GM19468 (cell line): ENCODE measurements around the gene COG3.

ENCODE experiments used
- ATAC-seq: cut with Tn5 transposase; IDR thresholded peaks from one replicate; pipeline ENCODE4 v1.9.1; 2021; ENCODE audit warnings: mild to moderate bottlenecking, moderate library complexity, moderate number of reproducible peaks; ENCODE audit not compliant: unreplicated experiment; ENCODE audit errors: extremely low read depth

Gene COG3

DNA sequence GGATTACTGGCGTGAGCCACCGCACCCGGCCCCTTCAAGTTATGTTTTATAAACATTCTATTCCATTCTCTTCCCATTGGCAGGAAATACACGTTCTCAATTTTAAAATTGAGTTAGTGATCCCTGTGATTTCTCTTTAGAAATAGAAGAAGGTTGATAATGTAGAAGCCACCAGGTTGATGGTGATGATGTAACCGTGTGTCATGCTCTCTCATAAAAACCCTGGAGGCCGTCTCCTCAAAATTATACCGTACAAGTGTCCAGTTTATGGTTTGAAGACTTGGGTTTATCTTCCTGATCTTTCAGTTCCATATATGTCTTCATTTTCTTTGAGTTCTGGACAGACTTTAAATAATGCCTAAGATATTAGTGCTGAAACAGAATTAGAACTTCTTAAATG, 32.2 kb downstream of the COG3 start:
- ATAC-seq: no peak

DNA sequence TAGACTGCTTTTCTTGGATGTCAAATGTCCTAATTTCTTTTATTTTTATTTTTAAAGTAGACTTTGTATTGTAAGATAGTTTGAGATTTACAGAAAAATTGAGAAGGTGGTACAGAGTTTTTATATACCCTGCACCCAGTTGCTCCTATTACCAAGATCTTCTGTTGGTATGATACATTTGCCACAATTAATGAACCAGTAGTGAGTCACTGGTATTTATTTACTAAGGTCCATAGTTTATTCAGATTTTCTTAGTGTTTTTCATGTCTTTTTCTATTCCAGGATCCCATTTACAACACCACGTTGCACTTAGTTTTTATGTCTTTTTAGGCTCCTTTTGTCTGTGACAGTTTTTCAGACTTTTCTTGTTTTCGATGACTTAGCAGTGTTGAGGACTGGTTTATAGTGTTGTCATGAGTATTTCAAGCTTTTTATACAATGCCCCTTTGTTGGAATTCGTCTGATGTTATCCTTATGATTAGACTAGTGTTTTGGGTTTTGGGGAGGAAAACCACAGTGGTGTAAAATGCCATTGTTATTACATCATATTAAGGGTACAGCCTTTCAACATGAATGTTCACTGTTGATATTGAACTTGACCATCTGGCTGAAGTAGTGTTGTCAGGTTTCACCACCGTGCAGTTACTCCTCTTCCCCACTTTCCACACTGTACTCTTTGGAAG, 35.9 kb downstream of the COG3 start:
- no peak for ATAC-seq

DNA sequence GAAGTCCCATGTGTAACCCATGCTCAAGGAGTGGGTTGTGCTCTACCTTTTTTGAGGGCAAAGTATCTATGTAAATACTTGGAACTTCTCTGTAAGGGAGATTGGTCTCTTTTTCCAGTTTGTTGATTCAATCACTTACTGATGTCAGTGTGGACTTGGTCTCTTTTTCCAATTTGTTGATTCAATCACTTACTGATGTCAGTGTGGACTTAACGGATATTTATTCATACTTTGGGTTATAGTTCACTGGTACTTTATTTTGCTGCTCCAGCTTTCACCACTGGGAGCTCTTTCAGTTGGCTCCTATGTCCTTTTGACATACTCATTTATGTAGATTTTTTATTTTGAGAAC, 36.4 kb downstream of the COG3 start:
- no peak for ATAC-seq

DNA sequence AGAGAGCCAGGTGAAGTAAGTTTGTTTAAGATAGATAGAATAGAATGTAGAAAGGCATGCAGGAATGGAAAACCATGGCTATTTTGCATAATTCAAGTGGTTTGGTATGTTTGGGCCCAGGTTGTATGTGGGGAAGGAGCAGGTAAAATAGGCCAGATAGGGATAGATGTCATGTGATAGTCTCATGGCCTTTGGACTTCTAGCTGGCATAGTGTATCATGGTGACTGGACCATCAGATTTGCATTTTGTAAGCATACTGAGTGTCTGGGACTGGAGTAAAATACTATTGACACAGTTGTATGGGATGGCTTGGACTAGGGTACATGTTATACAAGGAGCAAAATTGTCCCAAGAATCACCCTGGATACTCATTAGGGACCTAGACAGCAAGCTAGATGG, 38.9 kb downstream of the COG3 start:
- no peak for ATAC-seq

GRCh38 chr13:45506811-45507210, 42.1 kb downstream of the COG3 start:
- ATAC-seq: no peak

DNA sequence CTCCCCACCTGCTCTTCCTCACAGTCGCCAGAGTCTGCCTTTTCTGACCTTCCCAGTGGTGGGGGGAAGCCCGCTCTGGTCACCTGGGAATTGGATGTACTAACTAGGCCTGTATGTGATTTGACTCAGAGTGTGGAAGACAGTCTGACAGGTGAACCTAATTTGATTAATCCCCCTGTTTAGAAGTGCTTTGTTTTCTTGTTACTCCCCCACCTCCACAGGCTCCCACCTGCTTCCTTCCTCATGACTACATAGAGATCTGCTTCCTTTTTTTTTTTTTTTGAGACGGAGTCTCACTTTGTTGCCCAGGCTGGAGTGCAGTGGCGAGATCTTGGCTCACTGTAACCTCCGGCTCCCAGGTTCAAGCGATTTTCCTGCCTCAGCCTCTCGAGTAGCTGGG, 44.0 kb downstream of the COG3 start:
- ATAC-seq: no peak

- no peak for ATAC-seq
These were observed 45.9 kb downstream of the COG3 start for GRCh38 chr13:45510672-45511071.

DNA sequence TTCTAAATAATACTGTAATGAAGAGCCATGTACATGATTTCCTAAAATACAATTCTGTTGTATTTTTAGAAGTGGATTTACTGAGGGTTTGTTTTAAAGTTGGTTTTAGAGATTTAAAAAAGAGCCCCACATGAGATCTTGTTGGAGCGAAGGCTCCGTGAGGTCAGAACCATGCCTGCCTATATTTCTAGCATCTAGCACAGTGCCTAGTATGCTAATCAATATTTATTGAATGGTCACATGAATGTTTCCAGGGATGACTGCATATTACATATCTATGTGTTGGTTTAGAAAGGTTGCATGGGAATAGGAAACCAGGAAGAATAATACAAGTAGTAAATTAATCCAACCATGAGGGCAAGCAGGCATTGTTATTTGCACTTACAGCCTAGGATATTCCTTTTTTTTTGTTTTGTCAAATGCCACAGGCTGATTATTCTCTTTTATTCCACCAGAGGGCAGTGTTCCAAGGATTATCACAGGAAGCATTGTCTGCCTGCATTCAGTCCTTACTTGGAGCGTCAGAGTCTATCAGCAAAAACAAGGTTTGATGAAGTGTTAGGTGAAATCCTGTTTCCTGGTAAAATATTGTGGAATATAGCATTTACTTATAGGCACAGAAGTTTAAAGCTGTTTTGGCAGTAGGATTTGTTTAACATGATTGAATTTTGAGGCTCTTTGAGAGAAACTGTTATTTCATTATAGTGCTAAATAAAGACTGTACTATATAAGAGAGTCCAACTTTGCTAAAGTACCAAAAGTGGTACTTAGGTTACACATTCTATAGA, 46.8 kb downstream of the COG3 start:
- no peak for ATAC-seq

DNA sequence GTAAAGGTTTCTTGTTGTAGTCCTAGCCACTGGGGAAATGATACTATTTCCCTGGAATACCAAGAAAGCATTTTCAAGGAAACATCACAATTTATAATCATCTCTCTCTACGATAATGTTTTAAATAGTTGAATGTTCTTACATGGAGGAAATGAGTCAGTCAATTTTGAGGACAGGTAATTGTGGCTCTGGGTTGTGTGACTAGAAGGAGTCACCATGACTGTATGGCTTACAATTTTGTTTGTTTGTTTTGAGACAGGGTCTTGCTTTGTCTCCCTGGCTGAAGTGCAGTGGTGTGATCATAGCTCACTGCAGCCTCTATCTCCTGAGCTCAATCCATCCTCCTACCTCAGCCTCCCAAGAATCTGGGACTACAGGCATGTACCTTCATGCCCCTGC, 47.4 kb downstream of the COG3 start:
- no peak for ATAC-seq

DNA sequence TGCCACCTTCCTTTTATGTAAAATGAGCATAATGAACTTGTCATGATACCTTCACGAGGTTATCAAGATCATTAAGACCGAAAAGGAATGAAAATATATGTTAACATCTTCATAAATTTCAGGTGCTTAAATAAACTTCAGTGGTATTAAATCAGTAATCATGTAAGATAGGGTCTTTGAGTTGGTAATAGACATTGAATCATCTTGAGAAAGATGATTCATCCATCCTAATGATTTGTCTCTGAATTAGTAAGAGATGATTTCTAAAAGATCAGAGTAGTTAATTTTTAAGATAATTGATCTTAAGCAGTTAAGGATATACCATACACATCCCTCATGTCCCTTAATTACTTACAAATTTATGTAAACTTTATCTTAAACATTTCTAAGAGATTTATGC, 52.0 kb downstream of the COG3 start:
- ATAC-seq: no peak

- no peak for ATAC-seq
These were observed 53.9 kb downstream of the COG3 start for GRCh38 chr13:45518525-45519245.

DNA sequence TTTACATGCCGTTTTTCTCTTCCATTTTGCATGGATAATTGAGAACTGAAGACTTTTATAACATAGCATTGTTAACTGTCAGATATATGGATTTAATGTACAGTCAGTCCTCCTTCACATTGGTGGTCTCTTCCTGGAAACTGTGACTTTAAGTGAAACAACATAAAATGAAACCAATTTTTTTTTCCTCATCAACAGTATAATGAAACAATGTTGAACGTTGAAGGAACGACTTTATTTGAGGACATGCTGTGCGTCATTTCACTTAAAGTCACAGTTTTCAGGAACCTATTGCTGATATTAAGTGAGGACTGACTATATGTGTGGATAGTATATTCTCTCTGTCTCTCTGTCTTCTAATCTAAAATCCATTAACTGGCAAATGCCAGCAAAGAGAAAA, 54.8 kb downstream of the COG3 start:
- no peak for ATAC-seq

DNA sequence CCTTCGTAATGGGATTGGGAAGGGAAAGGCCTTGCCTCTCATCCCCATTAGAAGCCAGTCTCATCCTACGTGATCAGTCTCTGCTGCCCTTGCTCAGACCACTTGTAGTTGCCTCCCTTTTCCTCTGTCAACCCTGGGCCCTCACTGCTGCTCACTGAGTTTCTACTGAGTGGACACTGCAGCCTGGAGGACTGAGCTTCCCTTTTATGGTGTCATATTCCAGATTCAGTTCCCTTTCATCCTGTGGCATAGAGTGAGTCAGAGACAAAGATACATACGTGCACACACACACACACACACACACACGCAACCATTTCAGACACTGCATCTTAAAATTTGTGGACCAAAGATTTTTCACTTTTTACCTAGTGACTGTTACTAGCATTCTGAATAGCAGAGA, 56.6 kb downstream of the COG3 start:
- ATAC-seq: no peak

DNA sequence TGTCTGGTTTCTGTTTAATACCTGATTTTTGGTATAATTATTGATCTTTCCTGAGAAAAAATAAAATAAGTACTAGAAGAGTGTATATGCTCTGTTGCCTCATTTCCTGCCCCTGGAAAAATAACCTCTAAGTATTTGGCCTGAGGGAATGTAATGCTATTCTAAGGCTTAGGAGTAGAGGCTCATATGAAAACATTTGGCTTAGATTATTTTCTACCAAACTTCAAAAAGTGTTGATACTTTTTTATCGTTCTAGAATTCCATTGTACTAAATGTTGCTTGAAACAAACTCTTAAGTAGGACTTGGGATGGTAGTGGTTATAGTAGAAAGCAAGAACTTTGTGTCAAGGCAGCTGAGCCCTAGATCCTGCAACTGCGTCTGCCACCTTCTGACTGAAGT, 57.8 kb downstream of the COG3 start:
- ATAC-seq: no peak

DNA sequence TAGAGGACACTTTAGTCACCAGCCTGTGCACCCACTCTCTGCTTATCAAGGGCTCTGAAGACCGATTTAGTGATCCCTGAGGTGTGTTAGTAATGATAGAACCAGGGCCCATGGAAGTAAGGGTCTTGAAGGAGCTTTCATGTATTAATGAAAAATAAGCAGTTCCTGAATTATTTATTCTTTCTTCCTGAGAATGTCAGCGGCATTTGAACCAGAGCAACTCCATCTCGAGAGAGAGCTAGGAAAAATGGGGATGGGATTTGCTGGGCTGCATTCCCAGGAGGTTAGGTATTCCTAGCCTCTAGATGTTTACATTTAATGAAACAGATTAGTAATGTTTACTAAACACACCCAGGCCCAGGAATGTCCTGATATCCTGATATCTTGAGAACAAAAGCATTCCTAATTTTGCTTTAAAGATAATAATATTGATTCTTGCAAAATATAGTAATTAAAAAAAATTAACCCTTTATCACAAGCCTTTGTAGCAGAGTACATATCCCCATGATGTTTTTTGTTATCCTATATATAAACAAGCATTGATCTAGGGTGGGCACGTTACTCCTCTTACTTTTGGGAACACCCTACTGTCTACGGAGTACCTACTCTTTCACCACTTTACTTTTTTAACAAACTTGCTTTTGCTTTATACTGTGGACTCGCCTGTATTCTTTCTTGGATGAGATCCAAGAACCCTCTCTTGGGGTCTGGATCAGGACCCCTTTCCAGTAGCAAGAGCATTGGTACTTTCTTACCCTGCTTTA, 63.1 kb downstream of the COG3 start:
- no peak for ATAC-seq

GRCh38 chr13:45529758-45530157, 65.0 kb downstream of the COG3 start:
- ATAC-seq: no peak

GRCh38 chr13:45534604-45535003, 69.9 kb downstream of the COG3 start:
- ATAC-seq: no peak

DNA sequence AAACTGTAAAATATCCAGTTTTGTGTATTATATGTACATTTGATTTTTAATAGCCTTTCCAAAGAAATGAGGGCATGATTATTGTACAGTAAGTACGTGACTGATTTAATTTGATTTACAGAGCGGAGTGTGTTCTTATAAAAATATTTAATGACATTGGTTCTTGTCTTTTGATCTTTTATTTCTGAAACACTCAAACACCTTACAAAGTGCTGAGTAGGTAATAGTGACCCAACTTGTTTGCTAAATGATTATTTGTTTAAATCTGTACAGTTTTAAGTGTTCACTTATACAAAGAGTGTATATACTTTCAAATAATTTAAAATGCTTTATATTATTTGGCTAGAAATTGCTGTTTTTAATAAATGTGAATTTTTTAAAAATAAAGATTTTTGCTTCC, 71.5 kb downstream of the COG3 start:
- no peak for ATAC-seq

DNA sequence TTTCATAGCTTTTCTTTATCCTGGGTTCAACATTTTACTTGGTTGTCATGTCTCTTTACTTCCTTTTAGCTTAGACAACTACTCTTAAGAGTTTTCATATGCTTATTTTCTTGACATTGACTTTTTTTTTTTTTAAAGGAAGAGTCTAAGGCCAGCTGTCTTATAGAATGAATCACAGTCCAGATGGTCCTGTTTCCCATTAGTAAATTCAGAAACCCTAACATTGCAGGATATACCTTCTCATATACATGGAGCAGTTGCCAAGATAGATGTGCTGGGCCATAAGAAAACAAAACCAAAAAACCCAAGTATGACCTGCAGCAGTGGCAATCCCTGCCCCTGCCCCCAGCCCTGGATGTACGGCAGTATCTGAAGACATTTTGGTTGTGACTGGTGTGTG, 72.8 kb downstream of the COG3 start:
- ATAC-seq: no peak

- ATAC-seq: no peak
These were observed 73.6 kb downstream of the COG3 start for GRCh38 chr13:45538382-45538781.

DNA sequence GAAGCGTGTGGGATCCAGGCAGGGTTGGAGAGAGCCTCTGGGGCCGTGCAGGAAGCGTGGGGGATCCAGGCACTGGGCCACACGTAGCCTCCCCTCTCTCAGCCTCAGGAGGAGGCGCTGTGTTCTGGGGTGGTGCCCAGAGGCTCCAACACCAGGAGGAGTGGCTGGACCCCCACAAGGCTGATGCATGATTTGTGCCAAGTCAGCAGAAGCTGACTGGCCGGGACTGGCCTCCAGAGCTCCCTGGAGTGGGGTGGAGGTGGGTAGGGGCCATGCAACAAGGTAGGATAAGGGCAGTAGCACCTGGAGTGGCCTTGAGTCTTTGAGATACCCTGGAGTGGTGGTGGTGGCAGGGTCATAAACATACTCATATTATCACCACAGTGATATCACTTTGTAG, 75.5 kb downstream of the COG3 start:
- ATAC-seq: no peak
